HepG2 (cell line): ENCODE measurements around the gene MYH3. TPM values are rescaled to one million over a fixed set of nuclear protein-coding genes. Genes with fewer than 3 reads are reported as not detected.

Source experiments
- ATAC-seq: fragments of 200-7000 bp; cut with Tn5 transposase; 3 replicates; pipeline ENCODE4 v1.9.1; 2020; ENCODE audit warnings: mild to moderate bottlenecking, moderate library complexity
- BruUV-seq: library from RNA; stranded (reverse); fragments of 400-500 nt; replicated peaks from 2 replicates; lab custom pipeline; 2021; lab: Mats Ljungman, UMichigan
- CTCF ChIA-PET: fragments of 300-600 bp; formaldehyde crosslinking; extraction: SDS; loops from one replicate; lab custom pipeline; 2021; ENCODE audit warnings: low total read pairs, inconsistent platforms, low intra/inter-chr PET ratio; lab: Yijun Ruan, JAX
- POLR2A ChIA-PET: fragments of 350-600 bp; sonication (Branson Sonifier 250); formaldehyde crosslinking; loops from one replicate; lab custom pipeline; 2020; ENCODE audit warnings: antibody characterized with exemption, inconsistent platforms; lab: Yijun Ruan, JAX
- DNase-seq: peaks from one replicate; pipeline ENCODE4 v3.0.0-alpha.2; 2015; ENCODE audit warnings: low spot score
- FAIRE-seq: peaks from 3 replicates; lab custom pipeline; 2011; peaks lifted over from hg19 to GRCh38; lab: Jason Lieb, UNC
- H2AFZ ChIP-seq: one replicate; pipeline ENCODE4 v1.6.1; 2011; ENCODE audit warnings: low read length, inconsistent platforms
- H3K27ac ChIP-seq: fragments of 300-600 bp; 3 replicates; pipeline ENCODE4 v1.8.0; 2011; ENCODE audit warnings: mixed run types, mild to moderate bottlenecking, mixed read lengths, low read length, inconsistent platforms; ENCODE audit not compliant: insufficient read depth; ENCODE audit errors: extremely low read length
- H3K27me3 ChIP-seq, 2 experiments: fragments of 200-600 bp in 1 of 2; 2 replicates in 1 of 2; 3 replicates in 1 of 2; pipeline versions ENCODE4 v1.6.0 to v1.8.0; 2011; ENCODE audit warnings: low read length in 2 of 2, mild to moderate bottlenecking in 2 of 2, moderate library complexity in 2 of 2, inconsistent platforms in 1 of 2; ENCODE audit not compliant: insufficient read depth in 2 of 2, control insufficient read depth in 1 of 2
- H3K36me3 ChIP-seq, 2 experiments: fragments of 200-600 bp in 1 of 2; replicated peaks in 1 of 2; 2 replicates in 1 of 2; 3 replicates in 1 of 2; pipeline versions ENCODE4 v1.5.1 to v1.8.0; 2011; ENCODE audit warnings: low read length in 2 of 2, inconsistent platforms in 1 of 2; ENCODE audit not compliant: insufficient read depth in 2 of 2, control insufficient read depth in 1 of 2
- H3K4me1 ChIP-seq: 2 replicates; pipeline ENCODE4 v1.5.1; 2012; ENCODE audit warnings: low read length, inconsistent platforms; ENCODE audit not compliant: insufficient read depth
- H3K4me2 ChIP-seq: 2 replicates; pipeline ENCODE4 v1.6.0; 2011; ENCODE audit warnings: low read depth, low read length, inconsistent platforms
- H3K4me3 ChIP-seq, 3 experiments: fragments of 200-600 bp in 1 of 3; sonication (generic), shearing (Covaris generic) in 1 of 3; replicated peaks in 1 of 3; 2 replicates each; pipeline ENCODE4 v1.5.1; 2011 to 2016; ENCODE audit warnings: low read length in 3 of 3, inconsistent platforms in 2 of 3, low read depth in 2 of 3, mild to moderate bottlenecking in 2 of 3, control low read depth in 1 of 3, mixed read lengths in 1 of 3; ENCODE audit not compliant: insufficient read depth in 1 of 3
- H3K79me2 ChIP-seq: one replicate; pipeline ENCODE4 v1.6.1; 2011; ENCODE audit warnings: low read length, inconsistent platforms; ENCODE audit not compliant: insufficient read depth
- H3K9ac ChIP-seq: 2 replicates; pipeline ENCODE4 v1.6.0; 2011; ENCODE audit warnings: mild to moderate bottlenecking, low read depth, low read length, inconsistent platforms; ENCODE audit not compliant: insufficient read depth
- H3K9me3 ChIP-seq: 2 replicates; pipeline ENCODE4 v1.5.1; 2012; ENCODE audit warnings: mild to moderate bottlenecking, low read length
- H4K20me1 ChIP-seq: 2 replicates; pipeline ENCODE4 v1.6.0; 2011; ENCODE audit warnings: inconsistent platforms, mild to moderate bottlenecking, low read length, moderate library complexity; ENCODE audit not compliant: insufficient read depth
- LRRFIP1 ChIP-seq: sonication (generic); formaldehyde crosslinking; conservative IDR thresholded peaks from 2 replicates; pipeline ENCODE4 v1.4.0; 2020; ENCODE audit warnings: missing genetic modification reagents
- NKX3-1 ChIP-seq: sonication (generic); formaldehyde crosslinking; IDR thresholded peaks from 2 replicates; pipeline ENCODE4 v1.5.0; 2020; ENCODE audit warnings: missing genetic modification reagents
- ZBTB46 ChIP-seq: sonication (generic); formaldehyde crosslinking; IDR thresholded peaks from 2 replicates; pipeline ENCODE4 v1.4.0; 2020; ENCODE audit warnings: mild to moderate bottlenecking, missing genetic modification reagents, borderline replicate concordance
- ZNF362 ChIP-seq: sonication (generic); formaldehyde crosslinking; IDR thresholded peaks from 2 replicates; pipeline ENCODE4 v1.4.0; 2020; ENCODE audit warnings: missing genetic modification reagents, mild to moderate bottlenecking, borderline replicate concordance
- ZNF615 ChIP-seq: sonication (generic); formaldehyde crosslinking; IDR thresholded peaks from 2 replicates; pipeline ENCODE4 v1.5.0; 2020; ENCODE audit warnings: mild to moderate bottlenecking, missing genetic modification reagents, borderline replicate concordance
- ZNF879 ChIP-seq: sonication (generic); formaldehyde crosslinking; IDR thresholded peaks from 2 replicates; pipeline ENCODE4 v1.8.1; 2023; ENCODE audit warnings: missing genetic modification reagents
- WGBS: methylation state at CpG from one replicate; pipeline ENCODE4 v1.1.6; 2017; ENCODE audit warnings: low lambda C conversion rate; 5-methylcytosine and 5-hydroxymethylcytosine counted together
- in situ Hi-C: cut with HindIII; loops from 2 replicates; pipeline ENCODE4 v1.10.0; 2017; ENCODE audit warnings: low pct_unique_long_range_greater_than_20kb; ENCODE audit not compliant: extremely low pct_ligation_motif_present
- intact Hi-C: fragments of 100-400 bp; cut with micrococcal nuclease; formaldehyde crosslinking; loops from one replicate; pipeline ENCODE4 v1.10.0; 2022; ENCODE audit not compliant: unreplicated experiment
- polyA plus RNA-seq, 8 experiments: library from polyadenylated mRNA; depleted of rRNA in 3 of 8; stranded (reverse) in 7 of 8; unstranded in 1 of 8; fragments of >200 nt; fragmentation: Illumina TruSeq in 4 of 8; extraction: Trizol in 4 of 8; gene quantifications; 2 replicates each; pipeline versions ENCODE4 v1.2.1 to v1.2.3, GENCODE V29; 2011 to 2016; ENCODE audit warnings: low read depth in 4 of 8, missing spikeins in 1 of 8, mixed read lengths in 1 of 8; ENCODE audit not compliant: insufficient read depth in 1 of 8
- total RNA-seq, 5 experiments: library from RNA; depleted of rRNA; stranded (reverse); fragments of >200 nt; fragmentation: Illumina TruSeq; extraction: Trizol; gene quantifications; 2 replicates each; pipeline ENCODE4 v1.2.3, GENCODE V29; 2016; ENCODE audit warnings: low read depth in 1 of 5
- TF ChIP-seq, protein P1 (sequence below): sonication (generic); formaldehyde crosslinking; IDR thresholded peaks from 2 replicates; pipeline ENCODE4 v1.4.0; 2020; ENCODE audit warnings: missing genetic modification reagents
- TF ChIP-seq, protein P2 (sequence below): sonication (generic); formaldehyde crosslinking; IDR thresholded peaks from 2 replicates; pipeline ENCODE4 v1.4.0; 2020; ENCODE audit warnings: missing genetic modification reagents, borderline replicate concordance

The MYH3 gene
- total and polyA plus RNA-seq, 2 of the 13 experiments (the other 11 are each of a cell fraction or from before 2014, with no cell fraction given) = 2.5 to 4.5 TPM

- TF ChIP-seq, protein P1, sequence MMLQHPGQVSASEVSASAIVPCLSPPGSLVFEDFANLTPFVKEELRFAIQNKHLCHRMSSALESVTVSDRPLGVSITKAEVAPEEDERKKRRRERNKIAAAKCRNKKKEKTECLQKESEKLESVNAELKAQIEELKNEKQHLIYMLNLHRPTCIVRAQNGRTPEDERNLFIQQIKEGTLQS (CRISPR knock-in tag) = no peak
Observed at GRCh38 chr17:10623737-10624338, 33.3 kb downstream of the MYH3 start (continued).

DNA sequence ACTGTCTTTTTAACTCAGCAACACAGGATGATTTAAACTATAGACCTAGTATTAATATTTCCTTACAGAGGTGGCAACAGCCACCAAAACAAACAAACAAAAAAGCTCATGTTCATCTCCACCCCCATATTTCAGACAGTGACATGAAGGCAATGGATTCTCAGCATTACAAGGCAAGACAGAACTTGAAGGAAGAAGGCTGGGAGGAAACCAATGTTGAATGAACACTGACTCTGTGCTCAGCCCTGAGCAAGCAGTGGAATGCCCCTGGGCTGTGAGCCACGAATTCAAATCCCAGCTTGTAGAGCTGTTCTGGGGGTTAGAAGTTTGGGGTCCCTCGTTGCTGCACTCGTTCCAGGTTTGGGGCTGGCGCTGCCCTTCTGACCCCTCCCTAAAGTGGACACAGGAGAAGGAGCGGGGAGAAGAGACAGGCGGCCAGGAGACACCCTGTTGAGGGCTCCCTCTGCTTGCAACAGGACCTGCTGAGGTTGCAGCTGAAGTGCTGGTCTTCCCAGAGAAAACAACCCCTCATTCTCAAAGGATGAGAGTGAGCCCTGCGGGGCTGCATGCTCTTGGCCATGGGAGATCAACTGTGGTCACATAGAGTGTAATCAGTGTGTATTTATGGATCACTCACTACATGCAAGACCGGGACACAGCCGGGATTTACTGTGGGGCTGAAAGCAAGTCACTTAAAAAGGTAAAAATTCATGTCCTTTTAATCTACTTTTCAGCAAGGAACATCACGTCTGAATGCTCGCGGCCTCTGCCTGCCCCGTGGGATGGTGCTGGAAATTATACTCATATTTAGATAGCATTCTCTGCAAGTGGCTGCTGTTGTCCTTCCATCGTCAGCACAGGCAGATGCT lies 34.3 kb downstream of the MYH3 start:
- Histone ChIP-seq H3K4me1 (no peaks in the 10 kb centered on the region), H3K79me2 (no peaks in the 10 kb centered on the region), H3K27ac (no peak overlapping the region), H3K4me3 (no peak overlapping the region), H3K9ac (no peak overlapping the region), H4K20me1 (no peaks in the 10 kb centered on the region), H3K27me3 (peaks cover 0 to 5% of the 10 kb centered on the region in 2 experiments; a peak in 2 of 5 replicates), H3K9me3 (no peaks in the 10 kb centered on the region), H2AFZ (no peak overlapping the region), H3K36me3 (no peaks in the 10 kb centered on the region), H3K4me2 (no peak overlapping the region)
- intact Hi-C loops (no loop called here), in situ Hi-C loops (no loop called here)
- no peak for ATAC-seq
- whole genome bisulfite sequencing = 38% methylated on average over 11 of the region's 14 CpGs
- CTCF ChIA-PET = no interaction called here
- FAIRE-seq = no peak
- POLR2A ChIA-PET = no interaction called here
- DNase-seq = no peak
- no TSS peak for BruUV-seq
- TF ChIP-seq, protein P2, sequence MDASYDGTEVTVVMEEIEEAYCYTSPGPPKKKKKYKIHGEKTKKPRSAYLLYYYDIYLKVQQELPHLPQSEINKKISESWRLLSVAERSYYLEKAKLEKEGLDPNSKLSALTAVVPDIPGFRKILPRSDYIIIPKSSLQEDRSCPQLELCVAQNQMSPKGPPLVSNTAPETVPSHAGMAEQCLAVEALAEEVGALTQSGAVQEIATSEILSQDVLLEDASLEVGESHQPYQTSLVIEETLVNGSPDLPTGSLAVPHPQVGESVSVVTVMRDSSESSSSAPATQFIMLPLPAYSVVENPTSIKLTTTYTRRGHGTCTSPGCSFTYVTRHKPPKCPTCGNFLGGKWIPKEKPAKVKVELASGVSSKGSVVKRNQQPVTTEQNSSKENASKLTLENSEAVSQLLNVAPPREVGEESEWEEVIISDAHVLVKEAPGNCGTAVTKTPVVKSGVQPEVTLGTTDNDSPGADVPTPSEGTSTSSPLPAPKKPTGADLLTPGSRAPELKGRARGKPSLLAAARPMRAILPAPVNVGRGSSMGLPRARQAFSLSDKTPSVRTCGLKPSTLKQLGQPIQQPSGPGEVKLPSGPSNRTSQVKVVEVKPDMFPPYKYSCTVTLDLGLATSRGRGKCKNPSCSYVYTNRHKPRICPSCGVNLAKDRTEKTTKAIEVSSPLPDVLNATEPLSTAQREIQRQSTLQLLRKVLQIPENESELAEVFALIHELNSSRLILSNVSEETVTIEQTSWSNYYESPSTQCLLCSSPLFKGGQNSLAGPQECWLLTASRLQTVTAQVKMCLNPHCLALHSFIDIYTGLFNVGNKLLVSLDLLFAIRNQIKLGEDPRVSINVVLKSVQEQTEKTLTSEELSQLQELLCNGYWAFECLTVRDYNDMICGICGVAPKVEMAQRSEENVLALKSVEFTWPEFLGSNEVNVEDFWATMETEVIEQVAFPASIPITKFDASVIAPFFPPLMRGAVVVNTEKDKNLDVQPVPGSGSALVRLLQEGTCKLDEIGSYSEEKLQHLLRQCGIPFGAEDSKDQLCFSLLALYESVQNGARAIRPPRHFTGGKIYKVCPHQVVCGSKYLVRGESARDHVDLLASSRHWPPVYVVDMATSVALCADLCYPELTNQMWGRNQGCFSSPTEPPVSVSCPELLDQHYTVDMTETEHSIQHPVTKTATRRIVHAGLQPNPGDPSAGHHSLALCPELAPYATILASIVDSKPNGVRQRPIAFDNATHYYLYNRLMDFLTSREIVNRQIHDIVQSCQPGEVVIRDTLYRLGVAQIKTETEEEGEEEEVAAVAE (CRISPR knock-in tag) = no peak
- TF ChIP-seq ZNF362 (CRISPR knock-in tag) (no peak), LRRFIP1 (CRISPR knock-in tag) (no peak), ZBTB46 (CRISPR knock-in tag) (no peak), ZNF879 (CRISPR knock-in tag) (no peak), NKX3-1 (no peak), ZNF615 (CRISPR knock-in tag) (no peak)
